HG03135 (cell line): ENCODE measurements around the gene SYTL5.

Experiments used
- ATAC-seq: cut with Tn5 transposase; IDR thresholded peaks from one replicate; pipeline ENCODE4 v1.9.1; 2021; ENCODE audit warnings: mild to moderate bottlenecking, moderate library complexity; ENCODE audit not compliant: unreplicated experiment

Gene SYTL5

DNA sequence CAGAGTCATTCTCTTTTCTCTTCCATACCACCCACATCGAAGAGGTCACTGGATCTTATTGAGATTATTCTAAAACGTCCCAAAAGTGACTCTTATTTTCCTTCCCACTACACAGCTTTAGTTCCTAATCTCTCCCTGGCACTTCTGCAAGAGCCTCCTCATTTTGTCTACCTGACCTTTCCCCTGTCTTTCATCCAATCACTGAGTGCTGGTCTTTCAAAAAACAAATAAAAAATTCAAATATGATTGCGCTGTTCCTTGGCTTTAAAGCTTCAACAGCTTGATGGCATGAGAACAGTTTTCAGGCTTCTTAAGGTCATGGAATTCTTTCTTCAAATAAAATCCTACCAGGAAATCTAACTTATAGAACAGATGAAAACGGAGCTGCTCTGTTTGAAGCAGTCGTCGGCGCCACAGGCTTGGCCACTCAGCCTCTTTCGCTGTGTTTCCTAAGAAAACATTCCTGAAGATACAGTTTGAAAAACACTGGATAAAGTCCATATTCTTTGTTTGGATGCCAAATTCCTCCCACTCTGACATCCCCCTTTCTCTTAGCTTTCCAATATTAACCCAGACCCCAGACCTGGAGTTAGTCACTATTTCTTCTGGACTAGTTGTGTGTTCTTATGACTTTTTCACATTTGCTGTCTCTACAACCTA is 12.5 kb downstream of the SYTL5 start:
- no peak for ATAC-seq

DNA sequence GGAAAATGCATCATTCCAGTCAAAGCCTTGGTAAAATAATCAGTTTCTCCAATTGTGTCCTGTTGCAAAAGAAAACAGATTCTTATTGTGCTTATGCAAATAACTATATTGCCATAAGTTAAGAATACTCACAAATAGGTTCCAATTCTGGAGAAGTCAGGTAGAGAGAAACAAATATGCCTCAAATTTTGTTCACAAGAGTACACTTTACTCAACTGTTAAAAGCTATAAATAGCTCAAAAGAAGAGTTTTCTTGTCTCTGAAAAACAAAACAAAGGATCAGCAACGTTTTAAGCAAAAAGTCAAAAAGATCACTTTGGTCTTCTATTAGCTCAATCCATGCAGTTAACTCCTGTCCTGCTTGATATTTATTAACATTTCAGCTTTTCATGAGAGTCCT is 21.9 kb downstream of the SYTL5 start:
- no peak for ATAC-seq

DNA sequence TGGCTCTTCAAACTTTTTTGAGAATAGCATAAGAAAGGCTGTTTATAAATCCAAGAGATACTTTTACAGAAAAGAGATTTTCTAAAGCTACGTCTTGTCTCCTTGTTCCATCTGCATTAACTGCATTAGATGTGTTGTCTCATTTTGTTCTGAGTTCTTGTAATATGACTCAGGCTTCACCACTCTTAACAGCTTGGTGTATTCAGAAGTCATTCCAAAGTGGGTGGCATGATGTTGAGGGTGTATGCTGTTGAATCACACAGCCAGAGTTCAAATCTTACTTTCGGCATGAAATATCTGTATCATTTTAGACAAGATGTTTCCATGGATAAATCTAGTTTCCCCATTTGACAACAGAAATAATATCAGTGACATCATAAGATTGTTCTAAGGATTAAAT is 30.1 kb downstream of the SYTL5 start:
- no peak for ATAC-seq

DNA sequence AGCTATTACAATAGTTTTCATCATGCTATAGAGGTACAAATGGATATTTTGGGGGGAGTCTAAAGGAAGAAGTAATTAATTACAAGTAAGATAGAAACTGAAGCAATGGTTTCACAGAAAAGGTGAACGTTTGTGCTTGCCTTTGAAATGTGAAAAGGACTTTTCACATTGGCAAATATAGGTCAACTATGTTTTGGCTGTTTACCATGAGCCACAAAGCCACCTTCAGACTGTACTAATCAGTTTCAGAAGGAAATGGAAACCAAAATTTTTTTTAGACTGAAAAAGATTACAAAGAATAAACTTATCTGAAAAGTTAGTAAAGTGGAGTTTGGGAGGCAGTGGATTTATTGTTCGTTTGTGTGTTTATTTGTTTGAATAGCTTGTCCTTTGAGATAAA is 32.1 kb downstream of the SYTL5 start:
- ATAC-seq, result no peak

DNA sequence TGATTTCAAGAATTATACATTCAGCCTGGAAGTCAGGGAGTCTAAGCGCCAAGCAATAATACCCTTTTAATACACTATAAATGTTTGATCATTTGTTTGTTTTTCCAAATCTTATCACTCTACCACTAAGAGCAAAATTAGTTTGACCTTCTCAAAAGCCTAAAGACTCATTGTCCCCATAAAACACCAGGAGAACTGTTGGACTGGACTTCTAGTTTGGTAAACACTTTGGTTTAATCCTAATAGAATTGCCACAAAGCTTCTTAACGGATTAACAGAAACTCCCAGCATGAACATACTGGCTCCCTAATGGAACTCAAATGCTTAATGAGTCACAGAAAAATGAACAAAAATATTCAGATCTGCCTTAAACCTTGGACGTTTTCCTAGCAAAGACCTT is 34.9 kb downstream of the SYTL5 start:
- ATAC-seq, result no peak

DNA sequence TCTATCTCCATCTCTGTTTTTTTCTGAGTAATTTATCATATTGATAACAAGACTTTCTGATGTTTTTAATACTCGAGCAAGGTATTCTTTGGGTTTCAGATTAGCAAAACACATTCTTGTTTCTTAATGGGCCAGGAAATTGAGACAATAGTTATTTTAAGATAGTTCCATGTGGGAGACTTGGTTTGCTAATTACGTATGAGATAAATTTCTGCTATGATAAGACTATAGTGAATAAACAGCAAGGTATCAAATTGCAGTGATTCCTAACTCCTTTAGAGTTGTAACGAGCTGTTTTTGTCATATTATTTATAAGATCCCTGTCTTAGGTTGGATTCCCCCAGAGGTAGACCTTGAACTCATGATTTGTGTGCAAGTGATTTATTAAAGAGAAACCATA is 38.3 kb downstream of the SYTL5 start:
- ATAC-seq, result no peak

DNA sequence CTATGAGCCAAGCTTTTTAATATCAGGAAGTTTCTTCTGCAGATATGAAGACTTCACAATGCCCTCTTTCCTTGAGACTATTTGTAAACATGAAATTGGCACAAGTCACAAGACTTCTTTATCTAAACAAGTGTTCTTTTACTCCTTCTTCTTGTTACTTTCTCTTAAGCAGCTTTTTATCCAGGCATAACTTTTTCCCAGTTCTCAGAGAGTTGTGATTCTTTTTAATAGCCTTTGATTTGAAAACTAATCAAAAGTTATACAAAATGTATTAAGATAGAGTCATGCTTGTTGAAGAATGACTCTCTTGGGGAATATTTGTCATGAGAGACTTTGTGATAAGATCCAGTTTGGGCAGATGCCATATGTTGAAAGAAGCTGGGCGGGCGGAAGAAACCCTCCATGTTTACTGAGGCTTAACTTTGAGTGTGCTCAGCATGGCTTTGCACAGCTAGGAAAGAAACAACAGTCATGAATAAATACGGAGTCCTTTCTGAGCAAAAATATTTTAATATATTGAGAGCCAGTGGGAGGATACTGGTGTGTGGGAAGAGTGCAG is 39.3 kb downstream of the SYTL5 start:
- no peak for ATAC-seq

DNA sequence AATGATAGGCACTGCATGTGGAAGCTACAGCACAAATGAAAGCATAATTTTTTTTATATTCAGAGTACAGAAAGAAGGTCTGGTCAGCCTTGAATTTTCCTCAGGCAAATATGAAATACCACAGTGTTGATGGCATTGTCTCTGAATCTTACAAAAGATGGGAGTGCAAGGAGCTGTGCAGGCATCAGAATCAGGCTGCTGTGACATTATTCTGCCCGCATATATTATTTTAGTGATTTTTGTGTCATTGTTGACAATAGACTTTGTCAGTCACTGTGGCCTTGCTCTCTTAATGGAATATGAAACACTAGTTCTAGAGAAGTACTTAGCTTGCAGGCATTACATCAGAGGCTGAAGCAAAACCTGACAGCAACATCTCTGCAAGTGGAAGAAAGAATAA is 42.5 kb downstream of the SYTL5 start:
- ATAC-seq, result no peak

DNA sequence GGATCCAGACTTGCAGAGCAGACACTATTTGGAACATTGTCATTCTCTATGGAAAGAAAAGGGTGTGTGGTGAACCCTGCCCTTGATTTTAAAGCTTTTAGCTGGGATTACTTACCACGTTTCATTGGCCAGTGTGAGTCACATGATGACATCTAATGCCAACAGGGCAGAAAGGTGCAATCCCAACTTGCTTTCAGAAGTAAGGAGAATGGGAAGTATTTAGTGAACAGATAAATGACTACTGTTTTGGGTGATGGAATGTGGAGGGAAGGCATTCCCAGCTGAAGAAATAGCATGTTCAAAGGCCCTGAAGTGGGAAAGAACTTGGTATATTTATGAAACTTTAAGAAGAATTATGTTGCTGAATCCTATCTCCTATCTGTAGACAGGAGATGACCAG is 44.5 kb downstream of the SYTL5 start:
- no peak for ATAC-seq

DNA sequence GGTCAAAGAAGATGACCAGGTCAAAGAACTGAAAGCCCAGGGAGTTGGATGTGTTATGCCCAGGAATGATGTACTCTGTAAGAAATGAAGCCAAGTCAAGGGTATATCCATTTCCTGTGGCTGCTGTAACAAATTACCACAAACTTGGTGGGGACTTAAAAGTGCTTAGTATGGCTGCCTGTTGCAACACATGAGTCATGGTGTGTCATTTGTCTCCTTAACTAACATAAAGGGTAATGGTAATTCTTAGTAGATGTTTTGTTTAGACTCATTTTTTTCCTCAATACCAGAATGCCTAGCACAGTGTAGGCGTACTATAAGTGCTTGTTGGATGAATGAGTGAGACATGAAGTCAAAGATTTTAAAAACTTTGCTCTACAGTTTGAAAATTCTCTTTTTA is 45.7 kb downstream of the SYTL5 start:
- no peak for ATAC-seq

DNA sequence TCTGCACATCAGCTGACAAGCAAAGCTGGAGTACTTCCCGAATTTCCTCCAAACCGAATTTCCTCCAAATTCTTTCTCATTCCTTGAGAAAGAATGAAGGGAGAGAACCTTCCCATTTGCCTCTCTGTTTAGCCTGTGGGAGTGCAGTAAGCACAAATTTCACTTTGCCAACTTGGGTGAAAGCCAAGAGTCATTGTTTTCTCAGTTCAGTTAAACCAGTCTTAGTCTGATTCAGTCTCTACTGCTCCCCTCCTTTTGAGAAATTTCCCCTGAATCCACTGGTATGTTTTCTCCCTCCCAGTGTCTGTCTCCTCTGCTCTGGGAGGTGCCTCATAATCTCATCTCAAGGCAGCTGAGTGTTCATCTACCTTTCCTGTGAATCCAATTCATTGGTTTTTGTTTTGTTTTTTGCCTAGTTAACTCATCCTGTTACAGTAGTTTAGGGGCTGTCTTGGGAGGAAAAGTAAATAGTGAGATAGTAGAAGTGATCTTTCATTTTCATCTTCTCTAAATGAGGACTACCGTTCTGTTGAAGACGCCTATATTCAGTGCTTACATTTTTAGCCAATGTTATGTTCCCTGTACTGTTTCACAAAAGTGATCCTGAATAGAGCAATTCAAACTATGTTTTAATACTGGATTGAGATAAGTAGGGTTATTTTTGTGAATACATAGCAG is 49.0 kb downstream of the SYTL5 start:
- no peak for ATAC-seq

DNA sequence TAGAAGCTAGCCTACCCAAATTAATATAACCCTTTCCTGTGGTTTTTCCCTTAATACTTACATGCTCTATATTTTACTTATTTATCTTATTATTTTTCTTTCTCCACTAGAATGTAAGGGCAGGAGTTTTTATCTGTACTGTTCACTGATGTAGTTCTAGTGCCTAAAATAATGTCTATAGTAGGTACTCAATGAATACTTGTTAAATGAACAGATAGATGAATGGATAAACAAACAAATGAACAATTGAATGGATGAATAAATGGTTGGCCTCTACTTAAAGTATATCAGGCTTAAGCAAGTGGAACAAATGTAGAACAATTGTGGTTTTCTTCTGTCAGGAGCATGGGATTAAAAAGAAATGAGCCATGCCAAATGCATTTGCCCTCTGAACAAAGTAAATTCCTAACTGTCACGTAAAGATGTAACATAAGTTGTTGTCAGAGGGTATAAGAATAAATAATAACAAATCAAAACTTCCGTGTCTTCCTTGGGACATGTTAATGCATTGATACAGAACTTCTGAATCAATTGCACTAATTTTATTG is 54.1 kb downstream of the SYTL5 start:
- no peak for ATAC-seq

DNA sequence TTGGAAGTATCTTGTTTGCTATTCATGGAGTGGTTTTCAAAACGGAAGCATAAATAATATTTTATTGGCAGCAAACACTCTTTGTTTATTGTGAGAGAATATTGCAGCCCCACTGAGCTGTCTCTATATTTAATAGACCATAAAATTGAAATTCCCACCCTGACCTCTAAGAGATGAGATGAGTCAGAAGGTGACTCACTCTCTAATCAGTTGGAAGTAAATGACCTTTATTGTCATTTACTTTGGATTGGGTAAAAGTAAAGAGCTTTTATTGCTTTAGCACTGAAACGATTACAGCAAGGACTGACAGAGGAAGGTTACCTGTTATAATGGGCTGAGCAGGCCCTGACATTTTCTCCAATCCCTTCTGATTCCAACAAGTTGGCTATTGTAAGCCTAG is 55.0 kb downstream of the SYTL5 start:
- ATAC-seq, result no peak

DNA sequence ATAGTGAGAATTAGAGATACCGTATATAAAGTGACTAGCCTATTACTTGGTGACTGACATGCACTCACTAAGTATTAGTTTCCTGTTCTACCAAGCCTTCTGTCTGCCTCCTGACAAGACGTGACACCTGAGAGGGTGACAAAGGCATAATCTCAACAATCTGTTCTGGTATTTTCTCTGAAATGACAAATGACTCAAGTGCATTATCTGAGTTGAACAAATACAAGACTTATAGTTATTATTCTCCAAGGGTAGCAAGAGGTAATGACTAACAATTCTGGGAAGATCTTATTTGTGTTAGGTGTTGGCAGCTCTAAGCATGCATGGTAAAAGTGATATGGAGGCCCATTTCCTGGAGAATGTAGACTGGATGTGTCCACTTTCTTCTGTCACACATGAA is 60.6 kb downstream of the SYTL5 start:
- ATAC-seq, result no peak

DNA sequence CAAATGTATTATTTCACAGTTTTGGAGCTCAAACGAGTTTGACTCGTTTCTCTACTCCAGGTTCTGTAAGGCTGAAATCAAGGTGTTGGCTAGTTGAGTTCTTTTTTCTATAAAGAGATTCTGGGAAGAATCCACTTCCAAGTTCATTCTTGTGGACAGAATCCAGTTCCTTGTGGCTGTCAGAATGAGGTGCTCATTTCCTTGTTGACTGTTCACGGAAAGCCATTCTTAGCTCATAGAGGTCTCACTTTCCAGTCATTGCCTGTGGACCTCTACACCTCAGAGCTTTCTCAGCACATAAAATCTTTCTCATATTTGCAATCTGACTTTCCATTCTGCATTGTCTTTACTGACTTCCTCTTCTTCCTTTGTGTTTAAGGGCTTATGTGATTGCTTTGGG is 62.9 kb downstream of the SYTL5 start:
- ATAC-seq, result no peak

DNA sequence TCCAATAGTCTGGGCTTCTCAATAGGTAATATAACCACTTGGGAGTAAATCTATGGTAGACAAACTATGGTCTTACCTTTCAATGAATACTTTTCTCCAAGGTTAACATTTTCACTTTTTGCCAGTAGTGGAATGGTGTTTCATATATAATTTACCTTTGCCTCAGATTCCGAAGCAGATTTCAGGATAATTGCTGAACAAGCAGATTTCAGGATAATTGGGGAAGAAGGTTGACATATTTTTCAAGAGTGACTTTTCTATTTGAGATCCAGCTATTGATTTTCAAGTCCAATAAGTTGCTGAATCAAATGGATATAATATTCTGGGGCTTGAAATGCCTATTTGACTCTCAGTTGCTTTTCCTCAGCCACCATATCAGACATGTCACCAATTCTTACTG is 63.6 kb downstream of the SYTL5 start:
- ATAC-seq, result no peak

DNA sequence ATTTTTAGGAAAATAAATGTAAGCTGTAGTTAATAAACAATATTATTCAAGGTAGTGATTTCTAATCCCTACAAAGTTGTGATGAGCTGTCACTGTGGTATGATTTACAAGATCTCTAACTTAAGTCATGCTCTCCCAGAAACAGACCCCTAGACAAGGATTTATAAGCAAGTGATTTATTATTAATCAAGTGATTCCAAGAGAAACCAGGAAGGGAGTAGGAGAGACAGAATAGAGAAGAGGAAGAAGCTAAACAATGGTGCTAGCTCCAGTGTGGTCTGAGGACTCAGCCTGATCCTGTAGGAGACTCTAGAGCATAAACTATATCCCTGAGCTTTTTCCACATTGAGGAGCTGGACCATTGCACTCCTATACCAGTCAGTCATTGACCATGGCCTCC is 73.1 kb downstream of the SYTL5 start:
- no peak for ATAC-seq

DNA sequence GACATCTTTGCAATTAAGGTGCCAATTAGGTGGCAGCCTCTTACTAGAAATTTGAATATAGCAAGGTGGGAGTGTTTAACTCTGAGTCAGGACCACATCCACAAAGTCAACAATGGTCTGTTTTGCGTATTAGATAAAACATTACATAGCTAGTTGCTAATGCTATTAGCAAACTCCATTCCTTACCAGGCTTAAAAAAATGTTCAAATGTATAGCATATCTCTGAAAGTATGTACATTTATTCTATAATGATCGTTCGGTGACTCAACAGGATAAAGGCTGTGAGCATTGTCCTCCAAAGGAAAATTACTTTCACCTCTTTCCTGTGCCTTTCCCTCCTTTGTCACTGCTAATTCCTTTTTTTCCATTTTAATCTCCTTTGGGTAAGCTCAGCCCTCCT is 74.5 kb downstream of the SYTL5 start:
- no peak for ATAC-seq

DNA sequence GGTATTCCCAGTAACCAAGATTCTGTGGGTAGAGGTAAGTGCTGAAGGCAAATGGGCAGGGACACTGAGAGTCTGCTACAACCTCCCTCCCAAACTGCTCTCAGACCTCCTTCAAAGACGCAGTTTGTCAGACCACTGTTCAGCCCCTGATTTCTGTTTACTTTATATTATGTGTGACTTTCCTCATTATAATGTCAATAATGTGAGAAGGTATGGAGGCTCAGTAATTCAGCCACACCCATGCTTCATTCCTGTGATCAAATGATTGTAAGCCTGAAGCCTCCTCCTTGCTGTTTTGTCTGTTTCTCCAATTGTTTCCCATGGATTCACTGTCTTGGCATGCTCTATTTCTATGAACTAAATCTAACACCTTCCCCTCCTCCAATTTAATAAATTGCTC is 75.6 kb downstream of the SYTL5 start:
- no peak for ATAC-seq

DNA sequence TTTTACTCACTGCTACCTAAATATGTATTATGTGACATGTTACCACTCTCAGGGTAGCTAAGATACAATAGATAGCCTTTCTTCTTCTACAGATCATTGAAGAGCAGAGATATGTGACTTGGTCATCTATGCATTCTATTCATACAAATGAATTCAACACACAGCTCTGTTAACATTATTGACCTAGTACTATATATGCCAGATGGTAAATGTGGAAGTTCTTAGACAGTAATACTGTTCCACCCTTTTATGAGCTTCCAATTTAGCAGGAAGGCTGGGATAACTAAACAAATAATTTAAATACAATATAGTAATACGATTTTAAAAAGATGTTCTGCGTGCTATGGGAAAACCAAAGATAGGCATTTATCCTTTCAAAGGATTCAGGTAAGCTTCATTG is 76.0 kb downstream of the SYTL5 start:
- no peak for ATAC-seq

DNA sequence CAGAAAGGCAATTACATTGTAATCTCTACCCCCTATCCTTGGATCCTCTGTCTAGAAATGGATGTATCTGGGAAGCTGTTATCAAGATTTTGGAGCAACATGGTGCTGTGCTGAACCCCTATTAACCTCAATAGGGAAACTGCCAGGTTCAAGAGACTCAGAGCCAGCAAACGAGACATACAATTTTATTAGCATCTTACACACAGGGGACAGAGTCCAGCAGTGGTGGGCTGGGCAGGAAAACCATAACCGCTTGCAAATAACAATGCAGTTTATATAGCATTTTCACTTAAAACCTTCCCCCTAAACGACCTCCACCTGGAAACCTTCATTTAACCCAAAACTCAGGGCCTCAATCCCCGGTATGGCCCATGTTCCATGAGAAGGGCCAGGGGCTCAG is 79.5 kb downstream of the SYTL5 start:
- ATAC-seq, result no peak

DNA sequence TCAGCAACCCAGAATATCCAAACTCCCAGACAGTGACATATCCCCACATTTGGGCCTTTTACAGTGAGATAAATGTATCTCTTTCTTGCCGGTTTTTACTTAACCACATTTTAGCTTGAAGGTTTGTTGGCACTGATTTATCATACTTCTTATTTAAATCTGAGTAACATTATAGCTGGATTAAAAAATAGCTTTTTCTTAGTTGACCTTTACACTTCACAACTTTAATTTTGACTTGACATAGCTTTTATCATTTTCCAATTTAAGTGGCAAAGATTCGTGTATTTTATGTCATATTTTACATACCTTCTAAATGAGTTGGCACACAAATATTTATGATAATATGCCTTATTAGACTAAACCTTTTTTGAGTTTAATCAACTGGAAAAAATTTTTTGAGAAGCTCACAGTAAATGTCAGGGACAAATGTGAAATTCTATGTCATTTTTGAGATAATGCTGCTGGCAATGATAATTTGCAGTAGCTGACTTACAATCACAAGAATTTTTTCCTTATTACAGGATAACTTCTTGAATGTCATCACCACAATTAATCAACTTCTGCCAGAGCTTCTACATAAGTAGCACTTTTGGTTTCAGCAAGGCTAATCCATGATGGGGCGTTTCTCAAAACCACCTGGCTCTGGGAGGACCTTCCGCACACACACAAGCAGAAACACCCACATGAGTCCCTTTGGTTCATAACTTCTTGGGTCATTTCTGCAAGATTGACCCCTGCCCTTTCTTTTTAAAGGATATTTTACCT is 80.3 kb downstream of the SYTL5 start:
- ATAC-seq, result no peak
